PC-9 (cell line): ENCODE data around the gene PIK3R1.
"Not testable (repeated sequence)": the region's sequence is repeated elsewhere in the genome, so short reads cannot be mapped to it uniquely, and the experiment has no call there.

Experiments
- CTCF ChIP-seq: fragments of 200-600 bp; sonication (generic); conservative IDR thresholded peaks from 2 replicates; pipeline ENCODE4 v1.6.1; 2017; ENCODE audit warnings: mixed run types, antibody characterized with exemption, mild to moderate bottlenecking, moderate library complexity
- EZH2 ChIP-seq: fragments of 200-600 bp; sonication (generic); IDR thresholded peaks from 2 replicates; pipeline ENCODE4 v1.8.0; 2017; ENCODE audit warnings: antibody characterized with exemption, low read depth

GRCh38 chr5:68210654-68211053 lies 4.9 kb upstream of the PIK3R1 start:
- TF ChIP-seq CTCF, EZH2: not testable (repeated sequence)
